NCI-H446 treated with DMSO at 0.1 percent for 48 hours (cell line): ENCODE data around the gene MACROD2.
"Not testable (repeated sequence)": the region's sequence is repeated elsewhere in the genome, so short reads cannot be mapped to it uniquely, and the experiment has no call there.

Experiments used
- DNase-seq: peaks from one replicate; lab custom pipeline; 2025; lab: John Stamatoyannopoulos, UW

Gene MACROD2

GRCh38 chr20:13995086-13995665, at the start of gene MACROD2:
TSS of gene MACROD2 (plus strand) at chr20:13995516.
- peak; percentile 96 for DNase-seq

GRCh38 chr20:13947719-13948118, 47.6 kb upstream of the MACROD2 start:
- no peak for DNase-seq

- DNase-seq, result no peak
These were observed 42.1 kb upstream of the MACROD2 start for GRCh38 chr20:13953227-13953626.

GRCh38 chr20:13960119-13960518, 35.2 kb upstream of the MACROD2 start:
- DNase-seq, result no peak

- DNase-seq, result no peak
These were observed 34.8 kb upstream of the MACROD2 start for GRCh38 chr20:13960525-13960924.

GRCh38 chr20:13984211-13984610, 11.1 kb upstream of the MACROD2 start:
- DNase-seq, result no peak

GRCh38 chr20:13990465-13990864, 4.9 kb upstream of the MACROD2 start, which contains the start of gene SEL1L2:
TSS of gene SEL1L2 (minus strand) at chr20:13990614. CDS start at chr20:13990534, 80 bp downstream.
- DNase-seq, result no peak

GRCh38 chr20:13991311-13991710, 4.0 kb upstream of the MACROD2 start:
- no peak for DNase-seq

- DNase-seq, result not testable (repeated sequence)
These were observed 3.4 kb upstream of the MACROD2 start for GRCh38 chr20:13991955-13992354.

- no peak for DNase-seq
These were observed 525 bp downstream of the MACROD2 start for GRCh38 chr20:13995841-13996240.

GRCh38 chr20:13996265-13996664, 949 bp downstream of the MACROD2 start:
- no peak for DNase-seq

GRCh38 chr20:14000917-14001316, 5.6 kb downstream of the MACROD2 start:
- DNase-seq, result no peak

GRCh38 chr20:14005996-14006395, 10.7 kb downstream of the MACROD2 start:
- DNase-seq, result no peak

GRCh38 chr20:14009208-14009607, 13.9 kb downstream of the MACROD2 start:
- DNase-seq, result no peak

GRCh38 chr20:14012671-14013070, 17.4 kb downstream of the MACROD2 start:
- DNase-seq, result no peak

- no peak for DNase-seq
These were observed 35.7 kb downstream of the MACROD2 start for GRCh38 chr20:14030991-14031390.

GRCh38 chr20:14033310-14033709, 38.0 kb downstream of the MACROD2 start:
- no peak for DNase-seq

GRCh38 chr20:14036567-14036966, 41.3 kb downstream of the MACROD2 start:
- no peak for DNase-seq

GRCh38 chr20:14044712-14045276, 49.5 kb downstream of the MACROD2 start:
- DNase-seq, result not testable (repeated sequence)

- DNase-seq, result no peak
These were observed 51.2 kb downstream of the MACROD2 start for GRCh38 chr20:14046534-14046933.

- no peak for DNase-seq
These were observed 53.8 kb downstream of the MACROD2 start for GRCh38 chr20:14049111-14049510.

- DNase-seq, result no peak
These were observed 56.1 kb downstream of the MACROD2 start for GRCh38 chr20:14051454-14051853.

GRCh38 chr20:14055127-14055742, 59.9 kb downstream of the MACROD2 start:
- peak; percentile 43 for DNase-seq

- DNase-seq, result no peak
These were observed 66.9 kb downstream of the MACROD2 start for GRCh38 chr20:14062171-14062570.
